ENCODE measurements around the gene VSIG10.
A peak's percentile ranks its signal among the peaks of the same experiment; 100 is the strongest.
"Not testable (repeated sequence)": the region's sequence is repeated elsewhere in the genome, so short reads cannot be mapped to it uniquely, and the experiment has no call there.

The VSIG10 gene

DNA sequence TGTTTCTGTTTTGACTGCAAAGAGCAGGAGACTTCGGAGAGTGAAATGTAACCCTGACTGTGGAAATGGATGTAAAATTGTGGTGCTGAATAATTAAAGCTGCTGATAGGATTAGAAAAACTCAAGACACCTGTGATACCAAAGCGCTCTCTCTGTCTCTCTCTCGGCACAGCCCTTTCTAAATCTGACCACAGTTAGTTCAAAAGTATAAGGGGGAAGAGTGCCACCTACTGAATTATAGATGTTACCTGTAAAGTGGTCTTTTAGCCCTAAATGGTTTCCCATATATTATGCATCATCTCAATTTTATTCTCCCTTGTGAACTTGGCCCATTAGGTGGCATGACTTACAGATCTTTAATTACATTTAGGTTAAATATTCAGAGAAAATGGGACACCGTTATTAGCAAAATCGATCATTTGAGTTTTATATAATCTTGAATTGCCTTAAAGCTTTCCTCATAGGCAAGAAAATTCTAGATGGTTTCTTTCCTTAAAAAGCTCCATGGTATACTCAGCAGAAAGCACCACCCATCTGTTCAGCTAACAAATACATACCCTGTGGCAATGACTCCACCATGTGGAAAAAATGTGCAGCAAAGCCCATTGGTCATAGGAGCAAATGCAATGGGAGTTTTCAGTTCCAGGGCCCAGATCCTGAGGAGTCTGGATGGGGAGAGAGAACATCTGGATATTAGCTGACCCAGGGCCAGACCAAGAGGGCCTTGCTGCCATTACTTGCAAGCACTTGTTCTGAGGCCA lies 69.2 kb downstream of the VSIG10 start:
- no peak for DNase-seq

DNA sequence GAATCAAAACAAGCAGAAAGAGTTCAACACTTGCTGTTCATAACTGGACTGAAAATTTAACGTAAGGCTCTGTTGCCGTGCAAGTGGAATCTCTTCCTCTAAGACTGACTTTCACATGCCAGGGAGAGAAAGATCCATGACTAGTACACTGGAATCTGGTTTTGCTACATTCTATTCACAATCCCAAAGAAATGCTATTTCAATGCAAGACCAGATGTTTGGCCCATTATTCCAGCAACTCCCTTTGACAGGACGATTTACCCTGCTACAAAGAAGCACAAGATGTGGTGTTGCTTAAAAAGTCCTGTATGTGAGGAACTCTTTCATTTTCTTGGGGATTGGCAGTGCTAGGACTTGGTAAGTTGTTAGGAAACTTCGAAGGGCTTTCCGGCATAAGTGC lies 69.9 kb downstream of the VSIG10 start:
- DNase-seq = no peak

DNA sequence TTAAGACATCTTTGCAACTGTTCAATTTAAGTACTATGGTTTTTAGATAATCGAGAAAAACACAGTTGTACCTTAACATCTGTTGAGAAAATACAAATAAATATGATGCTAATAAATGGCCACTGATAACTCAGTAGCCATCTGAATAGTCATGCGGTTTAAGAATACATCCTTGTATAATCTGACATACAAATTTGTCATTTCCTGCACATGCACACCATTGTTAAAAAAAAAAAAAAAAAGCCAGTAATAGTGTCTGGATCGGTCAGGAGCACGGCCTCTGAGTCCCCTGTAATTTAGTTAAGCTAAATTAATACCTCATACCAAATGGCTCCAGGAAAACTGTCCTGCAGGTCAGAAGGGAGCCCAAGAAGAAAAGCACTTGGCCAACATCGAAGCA lies 70.5 kb downstream of the VSIG10 start:
- no peak for DNase-seq

- DNase-seq = no peak
These were observed 71.6 kb downstream of the VSIG10 start for GRCh38 chr12:118032188-118032587.

GRCh38 chr12:118029166-118029565 lies 74.6 kb downstream of the VSIG10 start:
- no peak for DNase-seq

DNA sequence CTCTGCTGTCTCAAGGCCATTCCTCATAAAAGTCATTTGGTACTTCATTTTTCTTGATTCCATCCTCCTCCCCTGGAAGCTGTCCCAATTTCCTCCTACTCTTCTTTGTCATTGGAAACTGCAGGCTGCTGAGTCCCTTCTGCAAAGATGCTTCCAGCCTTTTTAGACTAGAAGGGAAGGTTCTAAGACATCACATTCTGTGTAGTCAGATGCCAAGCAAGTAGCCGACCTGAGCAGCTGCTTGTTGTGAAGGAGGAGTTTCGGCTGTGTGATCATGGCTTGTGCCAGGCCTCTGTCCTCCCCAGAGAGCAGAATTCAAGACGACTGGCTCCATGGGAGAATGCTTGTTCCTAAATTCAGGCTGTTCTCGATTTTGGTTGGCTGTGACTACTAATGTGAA lies 78.6 kb downstream of the VSIG10 start:
- no peak for DNase-seq

DNA sequence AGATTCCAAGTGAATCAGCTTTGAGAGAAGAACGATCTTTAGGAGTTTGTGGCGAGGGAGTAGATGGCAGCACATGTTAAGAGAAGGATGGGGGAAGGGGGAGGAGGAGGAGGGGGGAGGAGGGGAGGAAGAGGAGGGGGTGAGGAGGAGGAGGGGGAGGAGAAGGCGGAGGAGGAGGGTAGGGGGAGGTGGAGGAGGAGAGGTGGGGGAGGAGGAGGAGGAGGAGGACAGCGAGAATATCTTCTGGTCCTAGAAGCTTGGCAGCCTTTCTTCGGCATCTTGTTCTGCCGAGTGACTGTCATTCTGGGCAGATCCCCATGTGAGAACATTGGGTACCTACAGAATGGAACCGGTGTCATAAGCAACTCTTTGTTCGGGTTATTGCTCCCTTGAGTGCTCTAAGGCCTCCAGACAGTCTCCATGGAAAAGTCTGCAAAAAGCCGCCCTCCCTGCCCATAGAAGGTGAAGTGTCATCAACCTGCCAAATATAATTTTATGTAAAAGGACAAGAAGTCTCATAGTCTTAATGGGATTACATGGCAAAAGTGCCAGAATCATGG lies 80.4 kb downstream of the VSIG10 start:
- no peak for DNase-seq

- DNase-seq = no peak
These were observed 81.1 kb downstream of the VSIG10 start for GRCh38 chr12:118022728-118023109.

DNA sequence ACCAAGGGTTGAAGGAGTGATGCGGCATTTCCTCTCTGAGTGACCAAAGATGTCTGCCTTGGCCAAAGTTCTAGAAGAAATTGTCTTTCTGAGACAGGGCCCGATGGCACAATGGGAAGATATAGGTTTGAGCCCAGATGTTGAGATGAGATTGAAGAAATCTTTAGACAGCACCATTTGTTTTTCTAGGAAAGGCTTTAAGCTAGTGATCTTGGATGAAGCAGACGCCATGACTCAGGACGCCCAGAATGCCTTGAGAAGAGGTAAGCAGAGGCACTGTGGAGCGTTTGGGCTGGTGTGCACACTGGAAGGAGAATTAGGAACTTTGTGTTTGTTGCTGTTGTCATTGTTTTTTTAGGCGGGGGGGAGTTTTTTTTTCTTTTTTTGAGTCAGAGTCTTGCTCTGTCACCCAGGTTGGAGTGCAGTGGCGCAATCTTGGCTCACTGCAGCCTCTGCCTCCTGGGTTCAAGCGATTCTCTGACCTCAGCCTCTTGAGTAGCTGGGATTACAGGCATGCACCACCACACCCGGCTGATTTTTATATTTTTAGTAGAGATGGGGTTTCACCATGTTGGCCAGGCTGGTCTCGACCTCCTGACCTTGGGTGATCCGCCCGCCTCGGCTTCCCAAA lies 81.6 kb downstream of the VSIG10 start:
- not testable (repeated sequence) for DNase-seq

- DNase-seq = no peak
These were observed 83.8 kb downstream of the VSIG10 start for GRCh38 chr12:118020036-118020435.

- no peak for DNase-seq
These were observed 85.9 kb downstream of the VSIG10 start for GRCh38 chr12:118017926-118018325.

DNA sequence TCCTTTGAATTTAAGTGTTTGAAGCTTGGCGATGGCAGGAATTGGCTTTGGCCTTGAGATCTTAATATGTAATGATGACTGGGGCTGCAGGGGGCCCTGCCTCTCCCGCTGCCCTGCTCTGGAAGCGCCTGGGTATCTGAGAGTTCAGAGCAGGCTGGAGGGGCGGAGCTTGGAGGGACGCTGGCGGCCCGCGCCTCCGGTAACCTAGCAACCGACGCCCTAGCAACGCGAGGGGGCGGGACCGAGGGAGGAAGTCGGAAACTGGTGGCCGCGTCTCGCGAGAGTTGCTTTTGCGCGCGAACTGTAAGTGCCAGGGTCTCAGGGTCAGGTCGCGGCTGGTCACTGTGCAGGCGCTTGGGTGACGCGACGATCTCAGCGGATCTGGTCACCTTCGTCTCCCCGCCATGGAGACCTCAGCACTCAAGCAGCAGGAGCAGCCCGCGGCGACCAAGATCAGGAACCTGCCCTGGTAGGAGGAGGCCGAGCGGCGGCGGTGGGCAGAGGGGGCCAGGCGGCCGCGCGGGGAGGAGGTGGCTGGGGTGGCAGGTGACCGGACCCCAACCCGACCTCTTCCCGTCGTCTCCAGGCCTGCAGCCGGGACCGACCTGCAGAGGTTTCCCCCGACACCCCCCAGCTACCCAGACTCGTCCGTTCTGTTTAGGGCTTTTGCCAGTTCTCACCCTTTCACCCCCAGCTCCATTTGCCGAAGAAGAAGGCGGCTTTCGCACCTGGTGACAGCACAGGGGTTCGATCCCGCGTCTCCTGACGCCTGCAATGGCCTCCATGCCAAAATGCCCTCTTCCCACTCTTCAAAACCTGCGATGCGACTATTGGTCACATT lies 87.2 kb downstream of the VSIG10 start, which contains the start of gene RFC5:
TSS of gene RFC5 (plus strand) at position 280 of the 841 bp plus-strand sequence. CDS start at position 405, 125 bp downstream.
- peak; percentile 89 for DNase-seq

- no peak for DNase-seq
These were observed 87.9 kb downstream of the VSIG10 start for GRCh38 chr12:118015944-118016343.

GRCh38 chr12:118015306-118015705 lies 88.5 kb downstream of the VSIG10 start:
- no peak for DNase-seq

All from right kidney (tissue), 1 donor.